HUES48 (cell line): Measurements from ENCODE around the gene RHBDL1.
"Not testable (repeated sequence)": the region's sequence is repeated elsewhere in the genome, so short reads cannot be mapped to it uniquely, and the experiment has no call there.

Source experiments
- H3K27ac ChIP-seq: one replicate; pipeline ENCODE4 v1.7.0; 2013; ENCODE audit warnings: low read depth, low read length, inconsistent platforms
- H3K27me3 ChIP-seq: 2 replicates; pipeline ENCODE4 v1.6.1; 2013; ENCODE audit warnings: mild to moderate bottlenecking, low read length; ENCODE audit not compliant: control insufficient read depth, insufficient read depth
- H3K36me3 ChIP-seq: 2 replicates; pipeline ENCODE4 v1.6.1; 2013; ENCODE audit warnings: low read length; ENCODE audit not compliant: control insufficient read depth, insufficient read depth
- H3K4me1 ChIP-seq: 2 replicates; pipeline ENCODE4 v1.6.1; 2013; ENCODE audit warnings: mild to moderate bottlenecking, low read length; ENCODE audit not compliant: control insufficient read depth, insufficient read depth
- H3K4me3 ChIP-seq: 2 replicates; pipeline ENCODE4 v1.5.1; 2013; ENCODE audit warnings: mild to moderate bottlenecking, low read depth, low read length
- H3K9ac ChIP-seq: 2 replicates; pipeline ENCODE4 v1.6.1; 2013; ENCODE audit warnings: mild to moderate bottlenecking, low read depth, low read length, moderate library complexity
- H3K9me3 ChIP-seq: 2 replicates; pipeline ENCODE4 v1.6.1; 2013; ENCODE audit warnings: low read length; ENCODE audit not compliant: control insufficient read depth, insufficient read depth

The RHBDL1 gene

DNA sequence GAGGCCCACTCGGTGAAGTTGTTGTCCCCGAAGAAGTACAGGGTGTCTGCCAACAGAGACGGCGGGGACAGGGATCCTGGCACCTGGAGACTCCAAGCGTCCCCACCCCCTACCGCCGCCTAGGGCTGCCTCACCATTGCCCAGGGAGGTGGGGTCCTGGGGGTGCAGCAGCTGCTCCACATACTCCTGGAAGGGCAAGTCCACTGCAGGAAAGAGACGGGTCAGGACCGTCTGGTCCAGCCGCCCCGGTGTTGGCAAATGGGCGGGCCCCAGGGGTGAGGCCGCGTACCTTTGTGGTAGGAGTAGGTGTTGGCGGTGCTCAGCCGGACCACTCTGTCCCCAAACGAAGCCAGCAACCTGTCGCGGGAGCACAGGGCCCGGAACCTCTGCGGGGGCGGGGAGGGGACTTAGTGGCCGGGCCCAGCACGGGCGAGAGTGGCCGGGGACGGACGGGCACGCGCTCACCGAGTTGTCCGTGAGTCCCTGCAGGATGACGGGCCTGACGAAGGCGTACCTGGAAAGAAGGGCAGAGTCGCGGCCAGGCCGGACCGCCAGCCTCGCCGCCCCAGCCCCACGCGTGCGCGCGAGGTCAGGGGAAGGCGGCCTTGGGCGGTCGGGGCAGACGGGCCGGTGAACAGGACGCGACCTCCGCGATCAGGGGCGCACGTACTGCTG lies 8.1 kb downstream of the RHBDL1 start:
- Histone ChIP-seq H3K36me3 (peaks cover 49% of the 10 kb centered on the region), H3K4me1 (peaks cover 19% of the 10 kb centered on the region), H3K27ac (peak overlapping the region; percentile 76), H3K9ac (peak overlapping the region; percentile 80), H3K27me3 (no peaks in the 10 kb centered on the region), H3K4me3 (peak overlapping the region; percentile 90), H3K9me3 (no peaks in the 10 kb centered on the region)

DNA sequence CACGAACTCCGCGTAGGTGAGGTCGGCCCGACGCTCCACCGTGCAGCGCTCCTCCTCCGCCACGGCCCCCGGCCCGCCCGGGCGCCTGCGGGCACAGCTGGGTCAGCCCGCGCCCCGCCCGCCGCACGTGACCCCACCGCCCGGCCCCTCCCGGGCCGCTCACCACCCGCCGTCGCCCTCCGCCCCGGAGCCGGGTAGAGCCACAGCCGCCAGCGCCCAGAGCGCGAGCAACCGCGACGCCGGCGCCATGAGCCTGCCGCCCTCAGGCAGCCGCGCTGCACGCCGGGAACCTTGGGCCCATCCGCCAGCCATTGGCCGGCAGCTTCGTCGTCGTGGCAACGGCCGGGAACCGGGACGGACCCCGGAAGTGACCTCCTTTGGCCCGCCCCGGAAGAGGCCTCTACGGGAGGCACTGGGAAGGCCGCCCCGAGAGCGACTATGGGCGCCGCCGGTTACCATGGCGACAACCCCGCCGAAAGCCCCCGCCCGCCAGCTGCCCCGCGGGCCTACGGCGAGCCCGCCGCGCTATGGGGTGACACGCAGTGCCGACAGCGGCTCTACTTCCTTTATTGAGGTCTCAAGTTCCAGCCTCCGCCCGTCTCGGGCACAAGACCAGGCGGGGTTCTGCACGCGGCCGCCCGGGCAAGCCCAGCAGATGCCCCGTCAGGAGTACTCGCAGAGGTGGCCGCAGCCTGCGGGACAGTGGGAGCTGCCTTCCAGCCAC lies 8.8 kb downstream of the RHBDL1 start, which contains the start of gene JMJD8:
JMJD8 (minus strand) TSS at position 264 of the 724 bp plus-strand sequence; CDS start at position 249, 15 bp downstream.
- peak within 1 kb of the TSS; percentile 80 for H3K9ac ChIP-seq
- H3K4me1 ChIP-seq = peaks cover 13% of the 10 kb centered on the region
- H3K9me3 ChIP-seq = no peaks in the 10 kb centered on the region
- H3K27me3 ChIP-seq = no peaks in the 10 kb centered on the region
- H3K27ac ChIP-seq = peak within 1 kb of the TSS; percentile 76
- peak within 1 kb of the TSS; percentile 90 for H3K4me3 ChIP-seq
- H3K36me3 ChIP-seq = peaks cover 49% of the 10 kb centered on the region

- Histone ChIP-seq H3K27ac (no peak overlapping the region), H3K27me3 (no peaks in the 10 kb centered on the region), H3K4me3 (no peak overlapping the region), H3K9me3 (no peaks in the 10 kb centered on the region), H3K36me3 (peaks cover 49% of the 10 kb centered on the region), H3K9ac (no peak overlapping the region), H3K4me1 (peaks cover 16% of the 10 kb centered on the region)
Observed at GRCh38 chr16:684961-685696, 9.7 kb downstream of the RHBDL1 start.

GRCh38 chr16:685967-686366 lies 10.5 kb downstream of the RHBDL1 start:
- H3K4me1 ChIP-seq = peaks cover 16% of the 10 kb centered on the region

GRCh38 chr16:686459-687260 lies 11.2 kb downstream of the RHBDL1 start:
- H3K9me3 ChIP-seq = no peaks in the 10 kb centered on the region
- peaks cover 45% of the 10 kb centered on the region for H3K36me3 ChIP-seq
- H3K9ac ChIP-seq = no peak overlapping the region
- H3K4me3 ChIP-seq = no peak overlapping the region
- 0 out of 2 replicates have a peak, but pooled peaks cover 6% of the 10 kb centered on the region for H3K27me3 ChIP-seq
- H3K27ac ChIP-seq = no peak overlapping the region
- H3K4me1 ChIP-seq = peaks cover 9% of the 10 kb centered on the region

More at GRCh38 chr16:685967-686366, 10.5 kb downstream of the RHBDL1 start:
- Histone ChIP-seq H3K27ac (no peak overlapping the region), H3K9me3 (no peaks in the 10 kb centered on the region), H3K36me3 (peaks cover 49% of the 10 kb centered on the region), H3K27me3 (0 out of 2 replicates have a peak, but pooled peaks cover 2% of the 10 kb centered on the region), H3K9ac (no peak overlapping the region), H3K4me3 (no peak overlapping the region)

DNA sequence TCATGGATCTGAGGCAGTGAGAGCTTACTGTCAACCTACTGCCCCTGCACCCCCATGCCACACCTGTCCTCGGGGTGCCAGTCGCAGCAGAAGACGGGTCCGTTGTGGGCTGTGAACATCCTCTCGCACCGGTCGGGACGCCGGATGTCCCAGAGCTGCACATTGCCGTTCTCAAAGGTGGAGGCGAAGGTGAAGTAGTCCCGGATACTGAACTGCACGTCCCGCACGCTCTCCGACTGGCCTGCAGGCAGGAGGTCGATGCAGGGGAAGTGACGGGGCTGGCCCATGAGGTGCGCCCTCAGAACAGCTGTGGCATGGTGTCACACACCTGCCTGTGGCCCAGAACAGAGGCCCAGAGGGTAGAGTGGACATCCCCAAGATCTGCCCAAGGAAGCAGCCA lies 12.0 kb downstream of the RHBDL1 start:
- H3K4me1 ChIP-seq = peaks cover 9% of the 10 kb centered on the region
- H3K27ac ChIP-seq = no peak overlapping the region
- H3K9ac ChIP-seq = no peak overlapping the region
- peaks cover 14% of the 10 kb centered on the region for H3K27me3 ChIP-seq
- H3K9me3 ChIP-seq = no peaks in the 10 kb centered on the region
- H3K36me3 ChIP-seq = peaks cover 36% of the 10 kb centered on the region
- H3K4me3 ChIP-seq = no peak overlapping the region

DNA sequence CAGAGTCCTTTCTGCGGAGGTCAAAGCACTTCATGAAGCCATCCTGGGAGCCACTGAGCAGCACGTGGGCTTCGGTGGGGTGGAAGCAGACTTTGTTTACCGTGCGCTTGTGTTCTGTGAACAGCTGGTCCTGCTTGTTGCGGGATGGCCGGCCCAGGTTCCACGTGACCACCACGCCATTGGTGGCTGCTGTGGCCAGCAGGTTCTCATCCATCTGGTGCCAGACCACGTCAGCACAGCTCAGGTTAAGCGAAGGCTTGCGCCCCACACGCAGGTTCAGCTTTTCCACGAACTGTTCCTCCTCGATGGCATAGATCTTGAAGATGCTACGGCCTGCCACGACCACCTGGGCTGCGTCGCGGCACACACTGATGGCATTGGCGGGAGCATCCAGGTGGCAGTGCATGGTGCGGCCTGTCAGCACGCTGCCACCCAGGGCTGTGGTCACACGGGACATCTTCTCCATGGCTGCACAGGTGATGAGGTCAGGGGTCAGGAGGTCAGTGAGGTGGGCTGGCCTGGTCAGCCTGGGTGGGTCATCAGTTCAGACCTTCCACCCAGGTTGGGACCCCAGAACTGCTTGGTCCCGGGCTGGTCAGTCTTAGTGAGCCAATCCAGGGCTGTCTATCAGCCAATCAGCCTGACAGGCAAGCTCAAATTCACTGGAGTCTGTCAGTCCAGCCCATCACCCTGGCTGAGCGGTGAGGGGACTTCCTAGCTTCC lies 13.9 kb downstream of the RHBDL1 start:
- Histone ChIP-seq H3K4me1 (peaks cover 4% of the 10 kb centered on the region; the same call in 1 of the 2 replicates), H3K27me3 (peaks cover 29% of the 10 kb centered on the region), H3K36me3 (peaks cover 26% of the 10 kb centered on the region), H3K9ac (peak overlapping the region; percentile 79; the same call in 1 of the 2 replicates), H3K27ac (peak overlapping the region; percentile 82), H3K4me3 (peak overlapping the region; percentile 93), H3K9me3 (no peaks in the 10 kb centered on the region)

DNA sequence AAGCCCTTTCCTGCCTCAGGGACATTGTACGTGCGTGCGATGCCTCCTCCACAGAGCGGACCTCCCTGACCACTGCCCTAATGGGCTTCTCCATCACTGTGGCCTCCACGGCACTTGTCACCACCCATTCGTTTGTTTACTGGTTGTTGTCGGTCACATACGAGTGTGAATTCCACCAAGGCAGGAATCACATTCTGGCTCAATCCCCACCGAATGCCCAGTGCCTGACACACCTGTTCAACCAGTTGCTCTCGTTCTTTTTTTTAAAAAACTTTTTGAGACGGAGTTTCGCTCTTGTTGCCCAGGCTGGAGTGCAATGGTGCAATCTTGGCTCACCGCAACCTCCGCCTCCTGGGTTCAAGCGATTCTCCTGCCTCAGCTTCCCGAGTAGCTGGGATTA lies 15.8 kb downstream of the RHBDL1 start:
- not testable (repeated sequence) for H3K27ac ChIP-seq, H3K4me1 ChIP-seq, H3K9ac ChIP-seq, H3K9me3 ChIP-seq, H3K4me3 ChIP-seq
- Histone ChIP-seq H3K36me3 (peaks cover 18% of the 10 kb centered on the region), H3K27me3 (peaks cover 46% of the 10 kb centered on the region)

DNA sequence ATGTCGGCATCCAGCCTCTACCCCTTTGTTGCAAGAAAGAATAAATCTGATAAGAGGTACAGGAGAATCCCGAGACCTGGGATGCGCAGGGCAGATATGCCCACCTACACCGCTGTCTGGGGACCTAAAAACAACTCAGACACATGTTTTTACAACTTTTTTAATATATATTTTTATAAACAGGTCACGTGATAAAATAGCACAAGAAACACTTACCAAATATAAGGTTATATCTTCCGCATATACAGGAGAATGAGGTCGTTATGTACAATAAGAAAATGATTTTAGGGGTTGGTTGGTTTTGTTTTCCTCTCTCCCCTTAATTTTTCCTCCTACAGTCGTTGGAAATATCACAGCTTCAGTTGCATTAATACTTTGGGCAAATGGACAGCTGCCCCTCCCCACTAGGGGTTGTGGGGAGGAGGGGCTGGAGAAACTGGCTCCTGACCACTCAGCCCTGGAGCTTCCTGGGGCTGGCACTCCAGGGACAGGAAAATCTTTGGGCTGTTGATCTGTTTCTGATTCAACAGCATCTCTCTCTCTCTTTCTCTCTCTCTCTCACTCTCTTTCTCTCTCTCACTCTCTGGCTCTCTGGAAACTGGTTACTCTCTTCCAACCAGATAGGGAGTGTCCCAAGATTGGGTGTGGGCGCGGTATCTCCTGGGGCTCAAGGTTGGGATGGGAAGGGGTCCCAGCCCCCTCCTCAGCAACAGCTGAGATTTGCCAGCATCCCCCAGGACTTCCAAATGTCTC lies 17.1 kb downstream of the RHBDL1 start:
- H3K9ac ChIP-seq = no peak overlapping the region
- no peaks in the 10 kb centered on the region for H3K9me3 ChIP-seq
- H3K27me3 ChIP-seq = peaks cover 48% of the 10 kb centered on the region
- H3K36me3 ChIP-seq = peaks cover 6% of the 10 kb centered on the region; the same call in 1 of the 2 replicates
- no peak overlapping the region for H3K27ac ChIP-seq
- H3K4me3 ChIP-seq = no peak overlapping the region
- H3K4me1 ChIP-seq = peaks cover 4% of the 10 kb centered on the region; the same call in 1 of the 2 replicates
